Measurements from ENCODE around the gene OR10A3.
"Not testable (repeated sequence)": the region's sequence is repeated elsewhere in the genome, so short reads cannot be mapped to it uniquely, and the experiment has no call there.

OR10A3 gene, protein sequence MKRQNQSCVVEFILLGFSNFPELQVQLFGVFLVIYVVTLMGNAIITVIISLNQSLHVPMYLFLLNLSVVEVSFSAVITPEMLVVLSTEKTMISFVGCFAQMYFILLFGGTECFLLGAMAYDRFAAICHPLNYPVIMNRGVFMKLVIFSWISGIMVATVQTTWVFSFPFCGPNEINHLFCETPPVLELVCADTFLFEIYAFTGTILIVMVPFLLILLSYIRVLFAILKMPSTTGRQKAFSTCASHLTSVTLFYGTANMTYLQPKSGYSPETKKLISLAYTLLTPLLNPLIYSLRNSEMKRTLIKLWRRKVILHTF

DNA sequence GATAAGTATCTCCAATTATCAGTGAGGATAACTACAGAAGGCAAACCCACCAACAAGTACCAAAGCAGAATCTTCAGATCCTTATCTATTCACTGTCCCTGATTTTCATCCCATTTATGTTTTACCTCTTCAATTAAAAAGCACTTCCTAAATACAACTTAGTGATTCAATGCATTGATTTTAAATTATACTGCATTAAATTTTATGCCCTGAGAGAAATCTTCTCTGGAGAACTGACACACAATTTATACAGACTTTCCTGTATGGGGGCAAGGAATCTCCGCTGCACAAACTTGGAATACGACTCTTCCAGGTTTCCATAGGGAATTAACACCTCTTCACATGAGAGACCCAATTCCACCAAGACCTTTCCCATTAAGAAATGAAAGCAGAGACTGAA lies at the start of gene OR10A3:
Gene OR10A3 (minus strand): TSS at position 101 of the 400 bp plus-strand sequence. CDS start 2,188 bp downstream, outside the sequence.
- DNase-seq, result no peak

DNA sequence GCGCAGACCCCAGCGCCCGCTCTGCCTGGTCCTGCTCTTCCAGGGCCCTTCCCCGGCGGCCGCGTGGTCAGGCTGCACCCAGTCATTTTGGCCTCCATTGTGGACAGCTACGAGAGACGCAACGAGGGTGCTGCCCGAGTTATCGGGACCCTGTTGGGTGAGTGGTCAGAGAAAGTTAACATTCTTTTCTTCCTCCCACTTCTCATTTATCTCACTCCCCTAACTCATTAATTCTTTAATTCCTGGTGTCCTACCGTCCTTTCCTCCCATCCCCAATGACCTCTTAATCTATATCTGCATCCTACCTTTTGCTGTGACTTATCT lies 46.0 kb upstream of the OR10A3 start:
- DNase-seq, result not testable (repeated sequence)

DNA sequence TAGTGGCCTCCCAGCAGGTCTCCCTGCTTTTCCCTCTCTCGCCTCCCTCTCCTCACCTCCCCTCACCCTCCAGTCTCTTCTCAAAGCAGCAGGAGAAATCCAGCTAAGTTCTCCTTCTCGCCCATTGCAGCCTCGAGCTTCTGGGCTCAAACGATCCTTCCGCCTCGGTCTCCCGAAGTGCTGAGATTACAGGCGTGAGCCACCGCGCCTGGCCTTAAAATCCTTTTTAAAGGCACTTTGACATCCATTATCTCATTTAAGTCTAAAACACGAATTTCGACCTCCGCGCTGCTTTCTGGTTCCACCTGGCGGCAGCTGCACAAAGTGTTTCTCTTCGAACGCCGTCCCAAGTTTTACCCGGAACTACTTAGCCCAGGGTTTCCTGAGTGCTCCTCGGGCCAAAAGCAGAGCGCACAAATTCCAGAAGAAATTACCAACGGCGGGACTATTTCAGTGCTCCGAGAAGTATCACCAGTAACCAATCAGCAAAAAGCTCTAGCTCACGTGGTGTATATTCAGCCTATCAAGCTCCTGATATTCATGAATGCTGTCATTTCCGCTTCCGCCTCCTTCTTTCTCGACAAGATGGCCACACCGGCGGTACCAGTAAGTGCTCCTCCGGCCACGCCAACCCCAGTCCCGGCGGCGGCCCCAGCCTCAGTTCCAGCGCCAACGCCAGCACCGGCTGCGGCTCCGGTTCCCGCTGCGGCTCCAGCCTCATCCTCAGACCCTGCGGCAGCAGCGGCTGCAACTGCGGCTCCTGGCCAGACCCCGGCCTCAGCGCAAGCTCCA lies 45.5 kb upstream of the OR10A3 start, which contains the start of gene EIF3F:
Gene EIF3F (plus strand): TSS at position 570 of the 792 bp plus-strand sequence. CDS start 16 bp downstream, at position 586.
- DNase-seq, result peak; percentile 97

DNA sequence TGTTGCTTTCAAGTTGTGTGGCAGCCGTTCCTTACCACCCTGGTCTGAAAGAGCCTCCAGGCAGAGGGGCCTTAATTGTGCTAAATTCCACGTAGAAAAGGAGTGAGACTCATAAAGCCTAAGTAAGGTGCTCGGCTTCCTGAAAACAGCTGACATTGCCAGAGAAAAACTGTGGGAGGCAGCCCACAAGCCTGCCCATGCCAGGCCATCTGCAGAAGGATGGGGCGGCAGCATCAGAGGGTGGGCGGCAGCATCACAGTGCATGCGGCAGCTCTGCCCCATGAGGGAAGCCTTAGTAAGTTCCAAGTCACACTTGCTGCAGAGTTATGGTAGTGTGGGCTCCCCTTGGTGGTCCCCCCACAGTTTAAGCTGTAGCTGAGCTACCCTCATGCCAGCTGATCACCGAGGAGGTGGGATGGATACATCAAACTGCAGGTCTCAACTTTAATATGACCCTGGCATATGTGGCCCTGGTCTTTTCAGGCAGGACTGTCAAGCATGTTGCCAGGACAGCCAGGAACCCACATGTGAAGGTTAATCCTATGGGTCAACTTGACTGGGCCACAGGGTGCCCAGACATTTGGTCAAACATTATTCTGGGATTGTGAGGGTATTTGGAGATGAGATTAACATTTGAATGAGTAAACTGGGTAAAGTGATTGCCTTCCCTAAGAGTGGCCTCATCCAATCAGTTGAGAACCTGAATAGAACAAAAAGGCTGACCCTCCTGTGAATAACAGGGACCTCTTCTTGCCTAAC lies 42.5 kb upstream of the OR10A3 start:
- DNase-seq, result no peak

DNA sequence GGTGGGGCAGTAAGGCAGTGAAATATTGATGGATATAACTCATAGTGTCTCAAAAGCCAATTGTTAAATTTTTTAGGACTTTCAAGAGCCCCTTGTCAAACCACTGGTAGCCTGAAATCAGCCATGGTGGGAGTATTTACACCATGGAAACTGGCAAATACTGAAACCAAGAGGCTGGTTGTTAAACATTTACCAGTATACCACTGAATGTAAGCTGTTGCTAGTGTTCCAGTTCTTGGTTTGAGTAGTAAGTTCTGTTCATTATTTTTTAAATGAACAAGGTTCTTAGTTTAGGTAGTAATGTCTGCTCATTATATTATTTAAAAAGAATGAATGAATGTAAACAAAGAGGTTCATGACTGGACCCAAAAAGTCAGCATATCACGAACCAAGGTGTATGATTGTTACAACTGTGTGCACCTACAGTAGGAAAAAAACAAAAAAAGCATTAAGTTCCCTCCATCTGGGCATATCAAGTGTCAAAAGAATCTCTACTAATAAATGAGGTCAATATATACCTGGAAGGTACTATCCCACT lies 41.1 kb upstream of the OR10A3 start:
- no peak for DNase-seq

DNA sequence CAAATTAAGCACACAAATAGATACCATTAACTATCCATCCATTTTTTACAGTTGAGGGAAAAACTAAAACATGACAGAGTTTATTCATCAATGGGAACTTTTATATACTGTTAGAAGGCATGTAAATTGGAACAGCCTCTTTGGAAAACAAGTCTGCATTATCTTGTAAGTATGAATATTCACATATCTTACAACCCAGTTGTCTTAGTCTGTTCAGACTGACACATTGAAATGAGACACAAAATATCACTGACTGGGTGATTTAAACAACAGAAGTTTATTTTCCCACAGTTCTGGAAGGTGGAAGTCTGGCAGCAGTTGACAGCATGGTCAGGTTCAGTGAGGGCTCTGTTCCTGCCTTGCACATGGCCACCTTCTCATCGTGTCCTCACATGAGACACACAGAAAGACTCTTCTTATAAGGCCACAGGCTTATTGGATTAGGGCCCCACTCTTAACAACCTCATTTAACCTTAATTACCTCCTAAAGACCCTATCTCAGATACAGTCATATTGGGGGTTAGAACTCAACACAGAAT lies 40.2 kb upstream of the OR10A3 start:
- DNase-seq, result no peak

DNA sequence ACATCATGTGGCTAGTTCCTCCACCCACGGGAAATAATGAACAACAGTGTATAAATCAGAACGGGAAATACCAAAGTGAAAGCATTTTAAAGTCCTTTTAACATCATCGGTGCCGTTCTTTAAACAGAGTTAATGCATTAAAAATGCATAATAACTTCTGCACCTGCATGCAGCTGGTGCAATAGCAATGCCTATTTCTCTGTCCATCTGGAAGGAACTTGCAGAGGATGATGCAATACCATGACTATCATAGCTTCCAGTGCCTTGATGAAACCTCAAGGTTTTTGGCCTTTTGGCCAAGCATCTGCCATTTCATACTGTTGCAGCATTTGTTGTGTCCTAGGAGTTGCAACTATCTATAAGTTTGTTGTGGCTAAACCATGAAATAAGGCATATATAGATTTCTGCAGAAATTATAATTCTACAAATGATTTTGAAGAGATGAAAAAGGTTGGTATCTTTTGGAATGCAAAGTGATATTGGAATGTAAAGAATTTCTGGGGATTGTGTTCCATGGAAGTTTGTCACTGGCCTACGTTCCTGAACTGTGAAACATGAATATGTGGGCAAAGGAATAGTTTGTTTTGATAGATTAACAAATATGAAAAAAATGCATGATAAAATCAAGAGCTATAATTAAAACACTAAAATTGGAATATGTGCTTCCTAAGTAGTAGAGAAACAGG lies 35.9 kb upstream of the OR10A3 start:
- no peak for DNase-seq

DNA sequence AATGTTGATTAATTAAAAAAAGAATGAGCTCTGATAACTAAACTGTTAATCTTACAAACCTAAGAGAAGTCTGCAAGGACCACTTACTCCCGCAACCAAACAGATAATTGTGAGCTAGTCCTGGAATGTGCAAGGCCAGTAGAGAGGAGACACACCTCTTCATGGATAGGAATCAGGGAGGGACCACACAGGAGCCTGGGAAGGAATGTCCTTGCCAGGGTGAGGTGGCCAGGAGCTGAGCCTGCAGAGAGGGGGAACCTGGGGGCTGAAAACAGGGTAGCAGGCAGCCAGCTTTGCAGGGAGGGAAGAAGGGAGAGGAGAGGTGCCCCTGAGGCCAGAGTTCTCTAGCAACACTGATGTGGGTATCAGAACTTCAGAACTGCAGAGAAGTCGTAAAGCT lies 33.2 kb upstream of the OR10A3 start:
- DNase-seq, result no peak

DNA sequence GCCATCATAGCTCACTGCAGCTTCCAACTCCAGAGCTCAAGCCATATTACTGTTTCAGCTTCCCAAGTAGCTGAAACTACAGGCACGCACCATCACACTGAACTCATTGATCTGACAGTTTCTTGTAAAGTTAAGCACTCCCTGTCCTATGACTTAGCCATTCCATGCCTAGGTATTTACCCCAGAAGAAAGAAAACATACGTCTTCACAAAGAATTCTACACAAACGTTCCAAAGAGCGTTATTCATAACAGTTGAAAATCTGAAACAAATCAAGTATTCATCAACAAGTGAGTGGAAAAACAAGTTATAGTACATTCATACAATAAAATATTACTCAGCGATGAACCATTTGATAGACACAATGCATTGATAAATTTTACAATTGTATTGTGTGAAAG lies 31.5 kb upstream of the OR10A3 start:
- no peak for DNase-seq

DNA sequence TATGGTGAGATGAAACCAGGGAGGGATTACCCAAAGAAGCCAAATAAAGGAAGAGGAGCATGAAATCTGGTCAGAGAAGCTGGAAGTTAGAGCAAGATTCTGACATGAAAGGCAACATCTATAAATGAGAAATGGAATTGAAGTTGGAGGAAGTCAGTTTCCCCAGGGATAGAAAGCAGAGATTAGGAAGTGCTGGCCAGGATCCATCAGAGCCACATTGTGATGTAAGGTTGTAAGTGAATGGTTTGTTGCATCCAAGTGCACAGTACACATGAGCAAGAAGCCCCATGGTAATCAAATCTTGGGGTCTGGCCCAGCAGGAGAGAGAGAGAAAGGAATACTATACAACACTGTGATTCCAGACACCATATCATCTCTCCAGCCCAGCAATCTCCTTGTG lies 30.3 kb upstream of the OR10A3 start:
- no peak for DNase-seq

DNA sequence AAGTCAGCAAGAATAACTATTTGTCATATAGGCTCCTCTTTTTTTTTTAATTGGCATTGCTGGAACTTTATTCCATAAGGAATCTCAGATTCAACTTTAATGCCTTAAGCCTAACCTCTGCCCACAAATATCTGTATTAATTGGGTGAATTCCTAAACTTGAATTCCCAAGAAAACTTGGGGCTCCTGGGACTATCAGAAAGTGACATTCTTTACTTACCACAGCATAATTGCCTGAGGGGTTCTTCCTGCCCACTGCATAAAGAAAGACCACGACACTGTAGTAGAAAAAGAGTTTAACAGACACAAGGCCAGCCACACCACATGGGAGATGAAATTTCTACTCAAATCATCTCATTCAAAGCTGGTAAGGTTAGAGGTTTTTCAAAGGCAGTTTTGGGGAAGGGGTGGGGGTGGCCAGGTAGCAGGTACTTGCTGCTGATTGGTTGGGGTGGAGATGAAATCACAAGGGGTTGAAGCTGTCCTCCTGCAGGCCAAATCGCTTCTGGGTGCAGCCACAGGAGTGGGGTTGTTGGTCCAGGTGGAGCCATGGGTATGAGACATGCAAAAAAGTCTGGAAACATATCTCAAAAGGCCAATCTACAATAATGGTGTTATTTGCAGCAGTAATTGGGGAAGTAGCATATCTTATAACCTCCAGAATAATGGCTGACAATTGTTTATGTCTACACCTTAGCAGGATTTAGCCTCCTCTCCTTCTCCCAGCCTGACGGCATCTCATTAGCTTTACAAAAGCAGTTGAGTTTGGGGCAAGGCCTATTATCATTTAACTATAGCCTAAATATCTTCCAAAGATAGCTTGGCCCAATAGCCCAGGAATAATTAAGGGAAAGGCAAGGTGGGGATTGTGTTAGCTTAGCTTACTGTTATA lies 28.5 kb upstream of the OR10A3 start:
- no peak for DNase-seq

DNA sequence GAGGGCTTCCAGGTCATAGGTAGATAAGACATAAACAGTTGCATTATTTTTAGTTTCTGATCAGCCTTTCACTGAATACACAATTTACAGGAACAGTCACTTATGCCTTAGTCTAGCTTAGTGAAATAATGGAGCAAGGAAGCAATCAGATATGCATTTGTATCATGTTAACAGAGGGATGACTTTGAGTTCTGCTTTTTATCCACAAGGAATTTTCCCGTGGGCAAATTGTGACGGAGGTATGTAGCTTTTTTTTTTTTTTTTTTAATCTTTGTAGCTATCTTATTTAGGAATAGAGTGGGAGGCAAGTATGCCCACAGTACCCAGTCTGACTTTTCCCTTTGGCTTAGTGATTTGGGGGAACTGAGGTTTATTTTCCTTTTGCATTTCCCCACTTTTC lies 27.2 kb upstream of the OR10A3 start:
- DNase-seq, result no peak

DNA sequence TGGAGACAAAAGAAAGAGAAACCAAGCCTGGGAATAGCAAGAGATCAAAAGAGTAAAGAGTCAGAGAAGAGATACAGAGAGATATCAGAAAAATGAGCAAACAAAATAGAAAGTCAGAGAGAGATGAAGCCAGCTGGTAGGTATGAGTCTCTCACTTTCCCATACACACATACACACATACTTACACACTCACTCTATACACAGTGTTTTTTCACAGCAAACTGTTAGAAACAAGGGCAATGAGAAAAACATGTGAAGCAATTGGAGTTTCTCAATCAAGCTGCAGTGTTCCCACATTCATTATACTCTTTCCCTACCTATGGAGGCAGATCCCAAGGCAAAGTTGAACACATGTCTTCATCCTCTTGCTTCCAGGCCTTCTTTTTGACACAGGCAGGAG lies 26.3 kb upstream of the OR10A3 start:
- no peak for DNase-seq

DNA sequence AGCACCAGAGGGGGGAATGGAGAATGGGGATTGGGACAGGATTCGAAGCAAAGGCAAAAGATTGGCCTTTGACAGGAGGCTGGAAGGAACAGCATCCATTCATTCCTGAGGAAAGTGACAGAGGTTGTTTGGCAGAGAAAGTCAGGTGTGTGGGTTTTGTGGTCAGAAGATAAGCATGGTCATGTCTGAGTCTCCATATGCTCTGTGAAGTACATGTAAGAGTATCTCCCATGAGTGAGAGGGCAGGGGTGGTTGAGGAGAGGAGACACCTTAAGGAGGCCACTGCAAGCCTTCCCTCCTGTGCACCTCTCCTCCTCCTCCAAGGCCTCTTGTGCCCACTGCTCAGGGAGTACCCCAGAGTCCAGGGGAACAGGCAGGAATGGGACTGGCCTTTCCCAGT lies 25.6 kb upstream of the OR10A3 start:
- no peak for DNase-seq

DNA sequence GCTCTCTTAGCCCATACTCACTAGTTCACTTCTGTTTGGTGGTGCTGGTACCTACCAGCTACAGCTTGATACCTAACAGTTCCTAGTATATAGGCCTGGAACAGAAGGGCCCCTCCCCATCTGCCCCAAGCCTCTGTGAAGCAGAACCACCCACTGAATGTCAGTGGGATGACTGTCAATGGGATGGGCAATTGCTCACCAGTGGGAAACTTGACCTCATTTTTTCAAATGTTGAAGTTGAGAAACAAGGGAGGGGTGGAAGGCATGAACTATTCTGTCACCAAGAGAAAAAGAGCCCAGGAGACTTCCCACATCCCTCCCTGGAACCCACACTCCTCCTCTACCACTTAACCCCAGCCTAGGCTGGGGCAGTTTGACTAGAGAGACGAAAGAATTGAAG lies 23.9 kb upstream of the OR10A3 start, which contains the start of gene NLRP10:
Gene NLRP10 (minus strand): TSS at position 62 of the 400 bp plus-strand sequence. CDS start 1,952 bp downstream, outside the sequence.
- no peak for DNase-seq

DNA sequence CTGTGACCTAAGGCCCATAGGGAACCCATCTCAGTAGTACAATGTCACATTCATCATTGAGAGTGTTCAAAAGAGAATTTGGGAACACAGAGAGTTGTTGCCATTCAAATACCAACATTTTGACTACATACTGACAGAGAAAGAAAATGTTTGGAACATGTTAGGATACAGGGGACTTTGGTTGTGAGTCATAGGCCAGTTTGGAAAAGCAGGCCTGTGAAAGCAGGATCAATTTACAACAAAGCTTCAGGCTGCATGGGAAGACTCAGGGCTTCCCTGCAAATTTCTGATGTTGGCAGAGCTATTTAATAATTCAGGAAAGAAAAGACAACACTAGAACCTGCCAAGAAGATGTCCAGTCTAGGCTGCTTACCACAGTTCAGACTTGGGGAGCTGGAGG lies 23.4 kb upstream of the OR10A3 start:
- DNase-seq, result no peak

DNA sequence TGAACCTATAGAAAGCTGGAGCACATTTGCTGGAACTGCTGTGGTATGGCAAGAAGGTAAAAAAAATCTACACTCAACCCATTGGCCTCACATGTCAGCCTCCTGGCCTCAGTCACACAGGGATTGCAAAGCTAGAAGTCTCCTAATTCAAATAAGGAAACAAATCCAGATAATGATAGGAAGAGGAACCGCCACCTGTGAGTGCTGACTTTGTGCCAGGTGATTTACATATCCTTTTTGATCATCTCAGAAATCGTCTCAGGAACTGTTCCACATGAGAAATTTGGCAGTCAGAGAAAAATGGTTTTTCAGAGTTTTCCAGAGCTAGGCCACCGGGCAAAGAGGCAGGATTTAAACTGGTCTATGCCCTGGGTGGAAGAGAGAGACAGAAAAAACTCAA lies 22.8 kb upstream of the OR10A3 start:
- DNase-seq, result no peak

DNA sequence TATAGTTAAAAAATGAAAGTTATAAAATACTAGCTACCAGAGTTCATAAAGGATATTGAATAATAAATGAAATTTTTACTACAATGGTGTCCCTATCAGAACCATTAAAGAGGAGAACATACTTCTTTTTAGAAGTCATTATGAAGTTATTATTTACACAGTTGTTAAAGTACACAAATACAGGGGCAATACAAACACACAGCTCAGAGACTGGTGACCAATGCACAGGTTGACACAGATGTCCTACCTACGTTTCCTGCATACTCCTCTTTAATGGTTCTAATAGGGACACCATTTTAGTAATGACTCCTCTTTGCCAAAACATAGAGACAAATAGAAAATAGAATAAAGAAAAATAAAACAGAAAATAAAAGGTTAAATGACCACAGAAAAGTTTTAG lies 13.7 kb upstream of the OR10A3 start:
- no peak for DNase-seq

DNA sequence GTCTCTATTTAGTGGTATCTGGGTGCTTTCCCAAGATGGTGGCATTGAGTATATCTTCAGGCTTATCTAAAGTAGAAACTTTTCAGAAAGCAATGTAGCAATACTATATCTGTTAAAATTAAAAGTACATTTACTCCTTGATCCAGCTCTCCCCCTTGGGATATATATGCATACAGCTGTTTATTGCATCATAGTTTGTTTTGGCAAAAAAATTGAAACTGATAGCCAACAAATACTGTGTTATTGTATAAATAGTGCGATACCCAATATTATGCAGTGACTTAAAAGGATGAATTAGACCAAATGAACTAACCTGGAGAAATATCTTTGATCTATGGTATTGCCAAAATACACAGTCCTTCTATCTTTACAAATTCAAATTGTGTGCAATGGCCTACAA lies 8.4 kb upstream of the OR10A3 start:
- DNase-seq, result no peak

DNA sequence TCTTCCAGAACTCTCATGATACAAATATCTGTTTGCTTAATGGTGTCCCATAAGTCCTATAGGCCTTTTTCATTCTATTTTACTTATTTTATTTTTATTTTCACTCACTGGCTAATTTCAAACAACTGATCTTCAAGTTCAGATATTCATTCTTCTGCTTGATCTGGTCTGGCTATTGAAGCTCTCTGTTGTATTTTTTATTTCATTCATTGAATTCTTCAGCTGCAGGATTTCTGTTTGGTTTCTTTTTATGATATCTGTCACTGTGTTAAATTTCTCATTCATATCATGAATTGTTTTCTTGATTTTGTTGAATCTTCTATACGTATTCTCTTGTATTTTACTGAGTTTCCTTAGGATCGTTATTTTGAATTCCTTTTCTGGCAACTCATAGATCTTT lies 2.6 kb upstream of the OR10A3 start:
- no peak for DNase-seq

DNA sequence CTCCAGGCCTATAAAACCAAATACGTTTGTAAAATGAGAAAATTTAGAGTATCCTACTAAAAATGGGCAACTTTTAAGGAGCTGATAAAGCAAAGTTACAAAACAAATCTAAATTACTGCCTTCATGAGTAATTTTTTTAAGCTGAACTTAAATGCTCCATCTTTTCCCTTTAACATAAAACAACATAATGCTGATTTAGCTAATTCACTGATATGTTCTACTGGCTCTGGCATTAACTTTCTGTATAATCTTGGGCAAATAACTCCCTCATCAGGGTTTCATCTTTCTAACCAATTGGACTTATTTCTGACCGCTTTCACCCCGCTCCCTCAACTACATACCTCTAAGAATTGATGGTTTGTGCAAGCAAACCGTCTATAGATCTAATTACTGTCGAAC lies 362 bp downstream of the OR10A3 start:
- no peak for DNase-seq

Measured in retina (tissue), 1 donor.